Mesenchymal stem cell (in vitro differentiated cells and primary cell): Measurements from ENCODE around the gene ANGPTL8.

Source experiments
- DNase-seq: peaks from one replicate; pipeline ENCODE4 v3.0.0-alpha.2; 2013
- H2AFZ ChIP-seq: one replicate; pipeline ENCODE4 v1.6.1; 2013; ENCODE audit warnings: low read depth, mild to moderate bottlenecking, control low read depth, inconsistent platforms, low read length, moderate library complexity
- H2AK5ac ChIP-seq: 2 replicates; pipeline ENCODE4 v1.6.1; 2013; ENCODE audit warnings: low read length, moderate library complexity, mild to moderate bottlenecking, inconsistent platforms; ENCODE audit not compliant: severe bottlenecking
- H2BK120ac ChIP-seq: one replicate; pipeline ENCODE4 v1.6.1; 2013; ENCODE audit warnings: low read depth, mild to moderate bottlenecking, inconsistent platforms, low read length, moderate library complexity
- H2BK12ac ChIP-seq, 2 experiments: one replicate each; pipeline ENCODE4 v1.6.1; 2013; ENCODE audit warnings: inconsistent platforms in 2 of 2, low read length in 2 of 2, mild to moderate bottlenecking in 2 of 2, moderate library complexity in 2 of 2, control low read depth in 1 of 2
- H2BK15ac ChIP-seq: one replicate; pipeline ENCODE4 v1.6.1; 2013; ENCODE audit warnings: mild to moderate bottlenecking, low read depth, inconsistent platforms; ENCODE audit not compliant: poor library complexity, severe bottlenecking
- H2BK5ac ChIP-seq: 2 replicates; pipeline ENCODE4 v1.6.1; 2013; ENCODE audit warnings: low read depth, mild to moderate bottlenecking, low read length, control low read depth, inconsistent platforms; ENCODE audit not compliant: poor library complexity, severe bottlenecking
- H3K14ac ChIP-seq, 2 experiments: one replicate each; pipeline ENCODE4 v1.6.1; 2013; ENCODE audit warnings: inconsistent platforms in 2 of 2, low read length in 2 of 2, control low read depth in 1 of 2, mild to moderate bottlenecking in 1 of 2, moderate library complexity in 1 of 2
- H3K18ac ChIP-seq, 2 experiments: one replicate each; pipeline ENCODE4 v1.6.1; 2013; ENCODE audit warnings: inconsistent platforms in 2 of 2, low read length in 2 of 2, control low read depth in 1 of 2, low read depth in 1 of 2, mild to moderate bottlenecking in 1 of 2
- H3K23ac ChIP-seq, 2 experiments: one replicate each; pipeline ENCODE4 v1.6.1; 2013; ENCODE audit warnings: inconsistent platforms in 2 of 2, low read length in 2 of 2, mild to moderate bottlenecking in 2 of 2, moderate library complexity in 2 of 2, control low read depth in 1 of 2
- H3K27ac ChIP-seq: 2 replicates; pipeline ENCODE4 v1.5.1; 2013; ENCODE audit warnings: mild to moderate bottlenecking, moderate library complexity, low read length, control low read depth, inconsistent platforms; ENCODE audit not compliant: poor library complexity, severe bottlenecking
- H3K27me3 ChIP-seq, 2 experiments: 2 replicates each; pipeline versions ENCODE4 v1.6.1 to v1.7.0; 2013; ENCODE audit warnings: low read length in 2 of 2, mild to moderate bottlenecking in 2 of 2, moderate library complexity in 2 of 2, control low read depth in 1 of 2, inconsistent platforms in 1 of 2; ENCODE audit not compliant: control insufficient read depth in 1 of 2, insufficient read depth in 1 of 2
- H3K36me3 ChIP-seq, 2 experiments: 2 replicates each; pipeline versions ENCODE4 v1.6.1 to v1.7.0; 2013; ENCODE audit warnings: low read length in 2 of 2, control low read depth in 1 of 2, inconsistent platforms in 1 of 2, low read depth in 1 of 2, mild to moderate bottlenecking in 1 of 2; ENCODE audit not compliant: insufficient read depth in 2 of 2, control insufficient read depth in 1 of 2
- H3K4ac ChIP-seq, 2 experiments: one replicate each; pipeline ENCODE4 v1.6.1; 2013; ENCODE audit warnings: inconsistent platforms in 2 of 2, low read length in 2 of 2, mild to moderate bottlenecking in 2 of 2, moderate library complexity in 2 of 2, control low read depth in 1 of 2, low read depth in 1 of 2
- H3K4me1 ChIP-seq: 2 replicates; pipeline ENCODE4 v1.6.1; 2013; ENCODE audit warnings: low read depth, low read length, control low read depth; ENCODE audit not compliant: control insufficient read depth, insufficient read depth
- H3K4me2 ChIP-seq: 2 replicates; pipeline ENCODE4 v1.6.1; 2013; ENCODE audit warnings: low read length, mild to moderate bottlenecking, inconsistent platforms; ENCODE audit not compliant: poor library complexity, severe bottlenecking
- H3K4me3 ChIP-seq, 2 experiments: 2 replicates each; pipeline versions ENCODE4 v1.5.1 to v1.7.0; 2013; ENCODE audit warnings: low read length in 2 of 2, mild to moderate bottlenecking in 2 of 2, control low read depth in 1 of 2, low read depth in 1 of 2; ENCODE audit not compliant: insufficient read depth in 1 of 2
- H3K79me1 ChIP-seq: replicated peaks from 2 replicates; pipeline ENCODE4 v1.6.1; 2013; ENCODE audit warnings: mild to moderate bottlenecking, control low read depth, low read length, inconsistent platforms; ENCODE audit not compliant: poor library complexity, severe bottlenecking
- H3K9ac ChIP-seq: 2 replicates; pipeline ENCODE4 v1.7.0; 2013; ENCODE audit warnings: mild to moderate bottlenecking, low read length, moderate library complexity
- H3K9me3 ChIP-seq: 2 replicates; pipeline ENCODE4 v1.7.0; 2013; ENCODE audit warnings: mild to moderate bottlenecking, low read length; ENCODE audit not compliant: control insufficient read depth
- H4K8ac ChIP-seq: one replicate; pipeline ENCODE4 v1.6.1; 2013; ENCODE audit warnings: inconsistent platforms, mild to moderate bottlenecking, low read length, moderate library complexity
- H4K91ac ChIP-seq: one replicate; pipeline ENCODE4 v1.6.1; 2013; ENCODE audit warnings: mild to moderate bottlenecking, low read length, inconsistent platforms
- WGBS: methylation state at CpG from one replicate; pipeline ENCODE4 v1.1.7; 2013; ENCODE audit warnings: mixed read lengths; 5-methylcytosine and 5-hydroxymethylcytosine counted together

ANGPTL8 gene

DNA sequence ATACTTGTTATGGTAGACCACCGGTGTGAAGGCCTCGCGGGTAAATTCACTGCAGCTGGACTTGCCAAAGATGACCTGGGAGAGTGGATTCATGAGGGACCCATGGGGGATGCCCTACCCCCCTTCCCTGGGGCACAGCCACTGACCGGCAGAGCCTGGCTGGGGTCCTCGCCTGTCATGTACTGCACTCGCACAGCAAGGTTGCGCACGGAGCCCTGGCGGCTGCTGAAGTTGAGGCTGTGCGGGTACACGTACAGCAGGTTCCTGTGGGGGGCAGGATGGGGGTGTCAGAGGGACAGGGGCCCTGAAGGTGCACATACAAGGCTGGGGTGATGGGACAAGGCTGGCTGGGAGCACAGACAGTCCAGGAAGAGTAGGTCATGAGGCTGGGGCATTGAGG lies 1.4 kb upstream of the ANGPTL8 start:
- peaks cover 4% of the 10 kb centered on the region for H3K4me1 ChIP-seq
- H3K27me3 ChIP-seq, result no peaks in the 10 kb centered on the region
- H2AK5ac ChIP-seq, result no peak overlapping the region

GRCh38 chr19:11238781-11239376 lies 540 bp upstream of the ANGPTL8 start:
- H2BK15ac ChIP-seq, result no peak overlapping the region
- H2AFZ ChIP-seq, result no peak overlapping the region
- H4K8ac ChIP-seq, result no peak overlapping the region
- H3K23ac ChIP-seq, result no peak overlapping the region
- H2AK5ac ChIP-seq, result no peak overlapping the region
- DNase-seq, result no peak
- no peak overlapping the region for H2BK120ac ChIP-seq
- H3K36me3 ChIP-seq, result peaks cover 49 to 68% of the 10 kb centered on the region in 2 experiments
- no peak overlapping the region for H3K4ac ChIP-seq
- H3K14ac ChIP-seq, result no peak overlapping the region
- H3K4me3 ChIP-seq, result no peak overlapping the region
- no peak overlapping the region for H4K91ac ChIP-seq
- no peak overlapping the region for H3K4me2 ChIP-seq
- H2BK5ac ChIP-seq, result no peak overlapping the region
- H3K4me1 ChIP-seq, result peaks cover 8% of the 10 kb centered on the region
- H3K9ac ChIP-seq, result no peak overlapping the region
- H3K27me3 ChIP-seq, result no peaks in the 10 kb centered on the region
- H2BK12ac ChIP-seq, result no peak overlapping the region
- H3K79me1 ChIP-seq, result no peaks in the 10 kb centered on the region
- WGBS, result 95% methylated on average over 6 of the region's 6 CpGs
- H3K9me3 ChIP-seq, result peaks cover 4% of the 10 kb centered on the region
- H3K27ac ChIP-seq, result no peak overlapping the region
- H3K18ac ChIP-seq, result no peak overlapping the region

More for the DNA sequence above, 1.4 kb upstream of the ANGPTL8 start:
- no peak overlapping the region for H3K4me2 ChIP-seq
- peaks cover 4% of the 10 kb centered on the region for H3K9me3 ChIP-seq
- H3K9ac ChIP-seq, result no peak overlapping the region
- H2BK15ac ChIP-seq, result no peak overlapping the region
- no peak overlapping the region for H3K27ac ChIP-seq
- H4K91ac ChIP-seq, result peak overlapping the region; percentile 53
- H3K14ac ChIP-seq, result no peak overlapping the region
- H4K8ac ChIP-seq, result no peak overlapping the region
- WGBS, result 96% methylated on average over 11 of the region's 11 CpGs
- no peak overlapping the region for H2AFZ ChIP-seq
- H3K36me3 ChIP-seq, result peaks cover 48 to 66% of the 10 kb centered on the region in 2 experiments
- H3K18ac ChIP-seq, result no peak overlapping the region
- H3K79me1 ChIP-seq, result no peaks in the 10 kb centered on the region
- H3K4me3 ChIP-seq, result no peak overlapping the region
- no peak overlapping the region for H2BK5ac ChIP-seq
- no peak overlapping the region for H3K4ac ChIP-seq
- DNase-seq, result no peak
- H2BK120ac ChIP-seq, result no peak overlapping the region
- no peak overlapping the region for H2BK12ac ChIP-seq
- no peak overlapping the region for H3K23ac ChIP-seq

DNA sequence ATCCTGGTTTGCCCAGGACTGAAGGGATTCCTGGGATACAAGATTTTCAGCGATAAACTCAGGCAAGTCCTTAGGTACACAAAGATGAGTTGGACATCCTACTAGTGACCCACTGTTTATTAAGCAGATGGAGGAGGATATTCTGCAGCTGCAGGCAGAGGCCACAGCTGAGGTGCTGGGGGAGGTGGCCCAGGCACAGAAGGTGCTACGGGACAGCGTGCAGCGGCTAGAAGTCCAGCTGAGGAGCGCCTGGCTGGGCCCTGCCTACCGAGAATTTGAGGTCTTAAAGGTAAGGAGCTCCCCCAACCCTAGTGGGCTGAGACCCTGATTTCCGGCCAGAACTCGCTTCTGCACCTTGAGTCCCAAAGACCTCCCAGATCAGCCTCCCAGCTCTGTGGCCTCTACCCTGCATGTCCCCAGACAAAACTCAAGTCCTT lies 607 bp downstream of the ANGPTL8 start:
- H3K23ac ChIP-seq, result no peak overlapping the region
- no peak overlapping the region for H4K8ac ChIP-seq
- no peak overlapping the region for H3K4me3 ChIP-seq
- H3K27me3 ChIP-seq, result no peaks in the 10 kb centered on the region
- H3K27ac ChIP-seq, result no peak overlapping the region
- no peak overlapping the region for H2AFZ ChIP-seq
- H3K18ac ChIP-seq, result no peak overlapping the region
- peaks cover 8% of the 10 kb centered on the region for H3K4me1 ChIP-seq
- H3K14ac ChIP-seq, result no peak overlapping the region
- H2BK120ac ChIP-seq, result no peak overlapping the region
- H2BK15ac ChIP-seq, result no peak overlapping the region
- H3K4ac ChIP-seq, result no peak overlapping the region
- no peak overlapping the region for H3K4me2 ChIP-seq
- H2BK5ac ChIP-seq, result no peak overlapping the region
- WGBS, result over 99% methylated on average over 8 of the region's 8 CpGs
- peaks cover 52 to 72% of the 10 kb centered on the region in 2 experiments for H3K36me3 ChIP-seq
- H2BK12ac ChIP-seq, result no peak overlapping the region
- no peak overlapping the region for H3K9ac ChIP-seq
- DNase-seq, result no peak
- peaks cover 4% of the 10 kb centered on the region for H3K9me3 ChIP-seq
- H3K79me1 ChIP-seq, result no peaks in the 10 kb centered on the region
- H2AK5ac ChIP-seq, result no peak overlapping the region
- H4K91ac ChIP-seq, result no peak overlapping the region

DNA sequence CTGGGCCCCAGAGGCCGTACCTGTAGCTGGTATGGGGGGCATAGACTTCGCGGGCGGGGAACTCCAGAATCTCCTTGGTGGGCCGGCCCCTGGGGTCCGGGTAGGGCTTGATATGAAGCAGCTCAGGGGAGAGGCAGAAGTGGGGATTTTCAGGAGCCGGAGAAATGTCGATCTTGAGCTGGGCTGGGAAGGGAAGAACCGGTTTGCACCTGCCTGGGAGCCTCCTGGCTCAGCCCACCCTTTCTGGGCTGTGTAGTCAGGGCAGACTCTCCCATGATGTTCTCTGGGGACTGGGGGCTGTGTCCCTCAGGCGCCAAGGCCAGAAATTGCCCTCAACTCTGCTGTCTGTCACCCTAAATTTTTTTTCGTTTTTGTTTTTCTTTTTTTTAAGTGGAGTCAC lies 2.6 kb downstream of the ANGPTL8 start:
- H3K23ac ChIP-seq, result no peak overlapping the region
- H3K27ac ChIP-seq, result no peak overlapping the region
- H3K36me3 ChIP-seq, result peaks cover 62 to 74% of the 10 kb centered on the region in 2 experiments
- H3K4me3 ChIP-seq, result no peak overlapping the region
- no peak overlapping the region for H3K4me2 ChIP-seq
- H3K4me1 ChIP-seq, result peaks cover 8% of the 10 kb centered on the region
- no peak overlapping the region for H2BK15ac ChIP-seq
- no peak overlapping the region for H3K14ac ChIP-seq
- H3K79me1 ChIP-seq, result no peaks in the 10 kb centered on the region
- H3K27me3 ChIP-seq, result no peaks in the 10 kb centered on the region
- H3K9ac ChIP-seq, result no peak overlapping the region
- no peak overlapping the region for H2AK5ac ChIP-seq
- no peak overlapping the region for H4K91ac ChIP-seq
- H3K18ac ChIP-seq, result no peak overlapping the region
- DNase-seq, result no peak
- H3K4ac ChIP-seq, result no peak overlapping the region
- H3K9me3 ChIP-seq, result peaks cover 4% of the 10 kb centered on the region
- H2AFZ ChIP-seq, result no peak overlapping the region
- 90% methylated on average over 11 of the region's 11 CpGs for WGBS
- H4K8ac ChIP-seq, result no peak overlapping the region
- H2BK5ac ChIP-seq, result no peak overlapping the region
- H2BK12ac ChIP-seq, result no peak overlapping the region
- H2BK120ac ChIP-seq, result no peak overlapping the region
